Measurements from ENCODE around the gene UPP1.
"Not testable (repeated sequence)": the region's sequence is repeated elsewhere in the genome, so short reads cannot be mapped to it uniquely, and the experiment has no call there.

Gene UPP1

GRCh38 chr7:48111596-48111995, 22.5 kb downstream of the UPP1 start:
- no peak for DNase-seq (ENCODE audit: low read depth in 2 of 2)

- DNase-seq (ENCODE audit: low read depth in 2 of 2) = no peak
Observed at GRCh38 chr7:48112401-48113165, 23.5 kb downstream of the UPP1 start.

- DNase-seq (ENCODE audit: low read depth in 2 of 2) = no peak
Observed at GRCh38 chr7:48113275-48113674, 24.2 kb downstream of the UPP1 start.

GRCh38 chr7:48114115-48114514, 25.1 kb downstream of the UPP1 start:
- no peak for DNase-seq (ENCODE audit: low read depth in 2 of 2)

GRCh38 chr7:48114589-48114988, 25.5 kb downstream of the UPP1 start:
- DNase-seq (ENCODE audit: low read depth in 2 of 2) = no peak

DNA sequence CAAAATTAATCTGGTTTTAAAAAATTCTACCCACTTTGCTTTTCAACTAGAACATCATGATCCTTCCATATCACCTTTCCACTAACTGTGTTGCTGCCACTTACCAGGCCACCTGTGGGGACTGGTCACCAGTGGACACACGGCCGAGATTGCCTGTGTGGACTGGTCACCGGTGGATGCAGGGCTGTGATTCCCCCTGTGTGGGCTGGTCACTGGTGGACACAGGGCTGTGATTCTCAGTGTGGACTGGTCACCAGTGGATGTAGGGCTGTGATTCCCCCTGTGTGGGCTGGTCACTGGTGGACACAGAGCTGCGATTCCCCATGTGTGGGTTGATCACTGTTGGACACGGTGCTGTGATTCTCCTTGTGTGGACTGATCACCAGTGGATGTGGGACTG, 27.0 kb downstream of the UPP1 start:
- DNase-seq (ENCODE audit: low read depth in 2 of 2) = no peak

GRCh38 chr7:48118041-48118440, 29.0 kb downstream of the UPP1 start:
- DNase-seq (ENCODE audit: low read depth in 2 of 2) = no peak

DNA sequence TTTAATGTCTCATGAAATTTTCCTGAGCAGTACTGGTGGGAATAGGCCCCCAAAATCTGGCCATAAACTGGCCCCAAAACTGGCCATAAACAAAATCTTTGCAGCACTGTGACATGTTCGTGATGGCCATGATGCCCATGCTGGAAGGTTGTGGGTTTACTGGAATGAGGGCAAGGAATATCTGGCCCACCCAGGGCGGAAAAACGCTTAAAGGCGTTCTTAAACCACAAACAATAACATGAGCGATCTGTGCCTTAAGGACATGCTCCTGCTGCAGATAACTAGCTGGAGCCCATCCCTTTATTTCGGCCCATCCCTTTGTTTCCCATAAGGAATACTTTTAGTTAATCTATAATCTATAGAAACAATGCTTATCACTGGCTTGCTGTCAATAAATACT, 31.5 kb downstream of the UPP1 start:
- not testable (repeated sequence) for DNase-seq (ENCODE audit: low read depth in 2 of 2)

- DNase-seq (ENCODE audit: low read depth in 2 of 2) = no peak
Observed at GRCh38 chr7:48126037-48126436, 37.0 kb downstream of the UPP1 start.

DNA sequence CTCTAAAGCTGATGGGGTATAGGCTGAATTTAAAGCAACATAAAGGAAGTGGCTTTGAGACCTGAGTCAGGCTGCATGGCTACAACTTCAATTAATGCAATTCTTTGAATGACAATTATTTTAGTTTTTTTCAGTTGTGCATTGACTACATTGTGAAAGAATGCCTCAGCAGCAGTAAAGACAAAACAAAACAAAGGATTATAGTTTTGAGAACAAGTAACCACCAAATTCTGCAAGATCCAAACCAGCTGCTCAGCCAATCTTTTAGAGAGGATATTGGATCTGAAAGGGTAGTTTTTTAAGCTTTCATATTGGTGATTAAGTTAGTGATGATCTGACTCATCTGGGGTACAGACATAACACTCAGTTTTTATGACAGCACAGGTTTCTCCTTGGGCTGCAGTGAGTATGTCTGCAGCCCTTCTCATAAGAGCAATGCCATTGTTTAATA, 41.6 kb downstream of the UPP1 start:
- DNase-seq (ENCODE audit: low read depth in 2 of 2) = no peak

GRCh38 chr7:48132792-48133191, 43.7 kb downstream of the UPP1 start:
- no peak for DNase-seq (ENCODE audit: low read depth in 2 of 2)

- no peak for DNase-seq (ENCODE audit: low read depth in 2 of 2)
Observed at GRCh38 chr7:48139459-48139858, 50.4 kb downstream of the UPP1 start.

- DNase-seq (ENCODE audit: low read depth in 2 of 2) = no peak
Observed at GRCh38 chr7:48140001-48140681, 51.1 kb downstream of the UPP1 start.

DNA sequence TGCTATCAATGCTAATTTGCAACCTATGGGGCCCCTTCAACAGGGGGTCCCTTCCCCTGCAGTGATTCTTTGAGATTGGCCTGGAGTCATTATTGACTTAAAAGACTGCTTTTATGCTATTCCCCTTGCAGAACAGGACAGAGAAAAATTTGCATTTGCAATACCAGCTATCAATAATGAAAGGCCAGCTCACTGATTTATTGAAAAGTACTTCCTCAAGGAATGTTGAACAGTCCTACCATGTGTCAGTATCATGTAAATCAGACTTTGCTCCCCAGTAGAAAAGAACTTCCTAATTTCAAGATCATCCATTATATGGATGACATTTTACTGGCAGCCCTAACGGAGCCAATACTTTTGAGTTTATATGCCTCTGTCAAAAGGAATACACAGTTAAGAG, 52.5 kb downstream of the UPP1 start:
- no peak for DNase-seq (ENCODE audit: low read depth in 2 of 2)

GRCh38 chr7:48144291-48144768, 55.3 kb downstream of the UPP1 start:
- no peak for DNase-seq (ENCODE audit: low read depth in 2 of 2)

GRCh38 chr7:48147078-48147591, 58.1 kb downstream of the UPP1 start:
- no peak for DNase-seq (ENCODE audit: low read depth in 2 of 2)

- not testable (repeated sequence) for DNase-seq (ENCODE audit: low read depth in 2 of 2)
Observed at GRCh38 chr7:48147690-48148089, 58.6 kb downstream of the UPP1 start.

DNA sequence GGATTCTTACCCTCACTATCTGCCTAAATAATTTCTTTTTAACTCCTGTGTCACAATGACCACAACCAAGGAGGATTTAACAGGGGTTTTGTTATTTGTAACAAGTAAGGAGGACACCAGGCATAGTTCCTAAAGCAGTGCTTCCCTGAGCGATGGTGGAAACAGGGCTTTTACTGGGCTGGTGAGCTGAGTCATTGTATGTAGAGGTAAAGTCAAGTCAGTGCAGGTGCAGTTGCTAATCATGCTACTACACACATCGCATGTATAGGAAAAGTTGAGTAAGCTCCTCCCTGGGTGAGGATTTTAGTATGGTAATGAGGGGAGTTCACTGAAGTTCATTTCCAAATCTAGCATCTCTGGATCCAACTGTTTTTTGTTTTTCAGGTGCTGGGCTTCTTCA, 59.2 kb downstream of the UPP1 start:
- no peak for DNase-seq (ENCODE audit: low read depth in 2 of 2)

DNA sequence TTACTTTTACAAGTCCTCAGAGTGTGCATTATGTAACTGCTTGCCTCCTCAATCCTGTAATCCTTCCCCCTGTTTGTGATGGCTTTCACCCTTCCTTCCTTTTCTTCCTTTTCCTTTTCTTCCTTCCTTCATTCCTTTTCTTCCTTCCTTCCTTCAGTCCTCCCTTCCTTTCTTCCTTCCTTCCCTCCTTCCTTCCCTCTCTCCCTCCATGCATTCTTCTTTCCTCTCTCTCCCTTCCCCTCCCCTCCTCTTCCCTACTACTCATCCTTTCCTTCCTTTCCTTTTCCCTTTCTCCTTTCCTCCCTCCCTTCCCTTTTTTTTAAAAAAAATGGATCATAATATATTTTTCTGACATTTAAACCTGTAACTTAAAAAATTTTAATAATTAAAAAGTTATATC, 60.0 kb downstream of the UPP1 start:
- no peak for DNase-seq (ENCODE audit: low read depth in 2 of 2)

DNA sequence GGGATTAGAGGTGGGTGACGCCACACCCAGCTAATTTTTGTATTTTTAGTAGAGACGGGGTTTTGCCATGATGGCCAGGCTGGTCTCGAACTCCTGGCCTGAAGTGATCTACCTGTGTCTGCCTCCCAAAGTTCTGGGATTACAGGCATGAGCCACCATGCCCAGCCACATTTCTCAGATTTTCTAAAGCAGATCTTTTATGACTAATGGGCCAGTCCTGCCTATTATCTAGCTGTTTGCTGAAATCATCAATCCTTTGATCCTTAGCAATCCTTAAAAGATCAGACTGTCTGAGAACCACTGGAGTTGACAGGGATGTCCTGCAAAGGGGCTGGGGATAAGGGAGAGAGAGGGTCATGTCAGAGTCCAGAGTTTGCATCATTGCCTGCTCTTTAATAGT, 61.0 kb downstream of the UPP1 start:
- no peak for DNase-seq (ENCODE audit: low read depth in 2 of 2)

DNA sequence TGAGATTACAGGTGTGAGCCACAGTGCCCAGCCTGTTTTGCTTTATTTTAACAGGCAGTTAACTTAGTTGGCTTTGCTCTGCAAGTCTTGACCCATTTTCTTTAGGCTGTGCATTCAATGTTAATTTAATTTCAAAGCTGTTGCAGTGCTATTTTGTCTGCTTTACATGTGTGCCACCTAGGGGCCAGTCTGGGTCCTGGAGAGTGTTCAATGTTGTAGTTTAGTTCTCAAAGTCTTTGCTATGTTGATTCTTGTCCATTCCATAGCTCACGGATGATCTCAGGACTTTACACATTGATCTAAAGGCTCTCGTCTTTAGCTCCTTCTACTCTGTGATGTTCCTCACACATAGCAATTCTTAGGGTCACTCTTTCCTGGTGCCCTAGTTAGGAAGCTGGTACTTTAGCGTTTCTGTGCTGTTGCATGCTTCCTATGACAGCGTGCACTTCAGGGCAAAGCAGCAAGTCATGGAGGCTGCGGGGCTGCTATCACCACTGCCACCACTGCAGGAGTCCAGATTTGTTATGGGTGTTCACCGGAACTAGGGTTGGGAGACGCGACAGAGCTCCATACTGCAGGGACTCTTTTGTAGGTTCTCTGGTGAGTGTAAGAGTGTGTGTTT, 65.8 kb downstream of the UPP1 start:
- DNase-seq (ENCODE audit: low read depth in 2 of 2) = no peak
